Urinary bladder (tissue), 4 donors: ENCODE data around the gene TMEM229B. TPM values are rescaled to one million over a fixed set of nuclear protein-coding genes. Genes with fewer than 3 reads are reported as not detected.

ENCODE experiments used
- DNase-seq: peaks from one replicate; pipeline ENCODE4 v3.0.0-alpha.2; 2015; ENCODE audit errors: extremely low spot score
- H3K27ac ChIP-seq: one replicate; pipeline ENCODE4 v1.5.1; 2013; ENCODE audit warnings: low read depth, mild to moderate bottlenecking, moderate library complexity
- H3K36me3 ChIP-seq: one replicate; pipeline ENCODE4 v1.6.1; 2013; ENCODE audit warnings: mild to moderate bottlenecking, moderate library complexity; ENCODE audit not compliant: insufficient read depth
- H3K4me1 ChIP-seq: one replicate; pipeline ENCODE4 v1.6.1; 2013; ENCODE audit warnings: mild to moderate bottlenecking, moderate library complexity; ENCODE audit not compliant: insufficient read depth
- H3K4me3 ChIP-seq: one replicate; pipeline ENCODE4 v1.5.1; 2013; ENCODE audit warnings: low read depth, low read length
- WGBS: extraction: QIAGEN DNeasy Blood & Tissue Kit; methylation state at CpG from one replicate; pipeline ENCODE4 v1.1.7; 2013; 5-methylcytosine and 5-hydroxymethylcytosine counted together
- polyA plus RNA-seq: library from polyadenylated mRNA; stranded (reverse); fragments of 200-250 nt; gene quantifications from one replicate; pipeline ENCODE4 v1.2.3, GENCODE V29; 2013
- total RNA-seq: library from RNA; depleted of rRNA; stranded (reverse); fragments of >200 nt; gene quantifications from one replicate; pipeline ENCODE4 v1.2.3, GENCODE V29; 2014
- donor health status: healthy with polysubstance abuse.
- donor health status: healthy.

The TMEM229B gene
- total and polyA plus RNA-seq, 2 donors: 3.0 to 4.4 TPM

GRCh38 chr14:67510121-67510520 is 21.6 kb upstream of the TMEM229B start:
- Histone ChIP-seq H3K36me3 (no peaks in the 10 kb centered on the region), H3K4me1 (no peaks in the 10 kb centered on the region), H3K4me3 (no peak overlapping the region), H3K27ac (no peak overlapping the region)
- DNase-seq: no peak
- WGBS: 48% methylated on average over 2 of the region's 2 CpGs

- WGBS: 59% methylated on average over 3 of the region's 3 CpGs
- no peak overlapping the region for H3K4me3 ChIP-seq
- no peaks in the 10 kb centered on the region for H3K4me1 ChIP-seq
- no peaks in the 10 kb centered on the region for H3K36me3 ChIP-seq
- H3K27ac ChIP-seq: no peak overlapping the region
- no peak for DNase-seq
Measured at GRCh38 chr14:67508956-67509355, 20.4 kb upstream of the TMEM229B start.

- Histone ChIP-seq H3K4me3 (no peak overlapping the region), H3K27ac (no peak overlapping the region), H3K36me3 (no peaks in the 10 kb centered on the region), H3K4me1 (no peaks in the 10 kb centered on the region)
- 65% methylated on average over 1 of the region's 1 CpG for WGBS
- no peak for DNase-seq
Measured at GRCh38 chr14:67505254-67505653, 16.7 kb upstream of the TMEM229B start.

DNA sequence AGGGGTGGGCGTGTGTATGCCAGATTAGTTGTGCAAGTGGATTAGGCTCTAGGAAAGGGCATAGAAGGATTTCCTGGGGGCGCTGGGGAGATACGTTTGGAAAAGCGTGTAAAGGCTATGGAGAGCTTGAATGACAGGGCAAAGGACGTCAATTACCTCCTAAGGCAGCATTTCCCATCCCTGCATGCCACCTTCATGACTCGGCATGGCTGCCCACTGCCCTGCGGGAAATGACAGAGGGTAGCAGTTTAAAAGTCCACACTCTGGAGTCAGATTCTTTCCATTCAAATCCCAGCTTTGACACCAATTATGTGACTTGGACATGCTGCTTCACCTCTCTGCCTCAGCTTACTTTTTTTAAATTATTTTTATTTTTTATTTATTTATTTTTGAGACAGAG is 14.8 kb upstream of the TMEM229B start:
- 71% methylated on average over 7 of the region's 7 CpGs for WGBS
- Histone ChIP-seq H3K4me3 (no peak overlapping the region), H3K36me3 (no peaks in the 10 kb centered on the region), H3K4me1 (no peaks in the 10 kb centered on the region), H3K27ac (no peak overlapping the region)
- no peak for DNase-seq

GRCh38 chr14:67502867-67503266 is 14.3 kb upstream of the TMEM229B start:
- Histone ChIP-seq H3K4me1 (no peaks in the 10 kb centered on the region), H3K27ac (no peak overlapping the region), H3K36me3 (no peaks in the 10 kb centered on the region), H3K4me3 (no peak overlapping the region)
- WGBS: 55% methylated on average over 6 of the region's 6 CpGs
- DNase-seq: no peak

GRCh38 chr14:67501670-67502069 is 13.1 kb upstream of the TMEM229B start:
- H3K36me3 ChIP-seq: no peaks in the 10 kb centered on the region
- H3K4me3 ChIP-seq: no peak overlapping the region
- DNase-seq: no peak
- H3K27ac ChIP-seq: no peak overlapping the region
- H3K4me1 ChIP-seq: no peaks in the 10 kb centered on the region
- WGBS: 67% methylated on average over 4 of the region's 4 CpGs

DNA sequence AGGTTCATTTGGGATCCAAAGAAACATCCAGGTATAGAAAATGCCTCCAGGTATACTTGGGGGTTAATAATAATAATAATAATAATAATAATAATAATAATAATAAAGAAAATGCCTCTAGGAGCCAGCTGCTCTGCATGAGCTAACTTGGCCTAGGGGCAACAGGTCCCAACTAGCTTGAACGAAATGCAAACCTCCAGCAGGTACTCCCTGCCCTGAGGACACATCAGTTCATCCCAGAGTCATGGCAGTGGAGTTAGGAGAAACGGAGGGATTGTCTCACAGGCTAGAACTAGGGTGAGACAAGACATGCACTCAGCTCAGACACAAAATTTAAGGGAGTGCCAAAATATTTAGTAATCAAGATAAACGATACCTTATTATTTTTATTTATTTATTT is 12.5 kb upstream of the TMEM229B start:
- no peak overlapping the region for H3K27ac ChIP-seq
- H3K36me3 ChIP-seq: no peaks in the 10 kb centered on the region
- H3K4me1 ChIP-seq: no peaks in the 10 kb centered on the region
- 77% methylated on average over 3 of the region's 3 CpGs for WGBS
- no peak for DNase-seq
- H3K4me3 ChIP-seq: no peak overlapping the region

GRCh38 chr14:67497716-67498115 is 9.2 kb upstream of the TMEM229B start:
- no peak overlapping the region for H3K27ac ChIP-seq
- H3K4me3 ChIP-seq: no peak overlapping the region
- 91% methylated on average over 4 of the region's 4 CpGs for WGBS
- DNase-seq: no peak
- H3K36me3 ChIP-seq: no peaks in the 10 kb centered on the region
- no peaks in the 10 kb centered on the region for H3K4me1 ChIP-seq

GRCh38 chr14:67497216-67497615 is 8.7 kb upstream of the TMEM229B start:
- no peak for DNase-seq
- H3K27ac ChIP-seq: no peak overlapping the region
- WGBS: 83% methylated on average over 13 of the region's 13 CpGs
- no peak overlapping the region for H3K4me3 ChIP-seq
- no peaks in the 10 kb centered on the region for H3K36me3 ChIP-seq
- H3K4me1 ChIP-seq: no peaks in the 10 kb centered on the region

GRCh38 chr14:67495827-67496226 is 7.3 kb upstream of the TMEM229B start:
- Histone ChIP-seq H3K4me1 (no peaks in the 10 kb centered on the region), H3K4me3 (no peak overlapping the region), H3K36me3 (no peaks in the 10 kb centered on the region), H3K27ac (no peak overlapping the region)
- DNase-seq: no peak
- WGBS: 99% methylated on average over 1 of the region's 1 CpG

DNA sequence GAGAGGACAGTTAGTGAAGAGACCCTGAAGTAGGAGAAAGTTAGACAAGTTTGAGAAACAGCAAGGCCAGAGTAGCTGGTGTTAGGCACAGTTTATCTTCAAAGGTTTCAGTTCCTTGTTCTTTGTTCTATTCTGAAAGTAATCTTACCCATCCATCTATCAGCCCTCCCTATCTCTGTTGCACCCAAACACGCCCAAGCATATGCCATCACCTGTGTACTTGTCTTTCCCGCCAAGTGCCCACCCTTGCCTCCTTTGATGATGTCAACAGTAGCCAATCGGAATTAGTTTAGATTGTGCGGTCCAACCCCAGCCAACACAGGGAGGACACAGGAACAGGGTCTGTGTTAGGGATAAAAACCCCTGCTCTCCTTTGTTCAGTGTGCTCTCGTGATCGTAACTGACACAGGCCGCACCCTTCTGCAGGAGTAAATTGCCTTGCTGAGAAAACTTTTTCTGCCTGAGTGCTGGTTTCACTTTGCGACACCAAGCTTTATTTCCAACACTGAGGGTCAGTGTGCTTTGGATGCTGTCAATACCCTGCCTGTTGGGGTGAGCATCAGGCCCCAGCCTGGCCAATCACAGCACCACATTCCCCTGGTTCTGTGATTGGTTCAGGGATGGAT is 4.7 kb upstream of the TMEM229B start:
- Histone ChIP-seq H3K27ac (no peak overlapping the region), H3K4me3 (no peak overlapping the region), H3K4me1 (no peaks in the 10 kb centered on the region), H3K36me3 (no peaks in the 10 kb centered on the region)
- no peak for DNase-seq
- 92% methylated on average over 8 of the region's 8 CpGs for WGBS

GRCh38 chr14:67492538-67492937 is 4.0 kb upstream of the TMEM229B start:
- no peaks in the 10 kb centered on the region for H3K4me1 ChIP-seq
- 89% methylated on average over 3 of the region's 3 CpGs for WGBS
- H3K36me3 ChIP-seq: no peaks in the 10 kb centered on the region
- no peak overlapping the region for H3K27ac ChIP-seq
- DNase-seq: no peak
- no peak overlapping the region for H3K4me3 ChIP-seq

DNA sequence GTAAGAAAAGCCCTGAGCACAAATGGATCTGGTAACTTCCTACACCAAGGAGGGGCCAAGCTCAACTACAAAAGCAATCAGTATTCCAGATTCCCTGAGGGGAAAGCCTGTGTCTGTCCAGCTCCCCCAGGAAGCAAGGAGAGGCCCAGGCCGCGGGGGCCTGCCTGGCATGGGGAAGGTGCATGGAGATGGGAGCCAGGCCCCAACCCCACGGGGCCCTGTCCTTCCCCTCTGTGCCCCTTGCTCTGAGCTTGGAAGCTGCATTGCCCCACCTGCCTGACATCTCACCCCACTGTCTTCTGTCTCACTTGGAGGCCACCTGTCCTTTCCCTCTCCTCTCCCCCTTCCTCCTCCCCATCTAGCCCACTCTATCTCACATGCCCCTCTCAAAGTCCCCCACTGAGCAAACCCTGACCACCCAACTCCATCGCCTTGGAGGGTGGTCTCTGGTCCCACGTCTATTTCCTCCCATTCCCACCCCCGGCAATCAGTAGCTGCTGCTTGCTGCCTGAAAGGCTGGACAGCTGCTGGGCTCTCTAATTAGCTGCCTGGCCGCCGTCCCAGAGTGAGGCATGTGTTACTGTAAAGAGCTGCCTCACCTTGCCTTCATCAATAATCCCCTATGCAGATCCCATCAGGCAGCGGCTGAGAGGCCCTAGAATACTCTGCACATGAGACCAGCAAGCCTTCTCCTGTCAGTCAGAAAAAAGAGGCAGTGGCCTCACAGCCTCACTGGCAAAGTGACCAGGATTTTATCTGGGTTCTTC is 3.4 kb upstream of the TMEM229B start:
- Histone ChIP-seq H3K36me3 (no peaks in the 10 kb centered on the region), H3K4me3 (no peak overlapping the region), H3K4me1 (no peaks in the 10 kb centered on the region), H3K27ac (no peak overlapping the region)
- DNase-seq: no peak
- WGBS: 55% methylated on average over 9 of the region's 9 CpGs

- Histone ChIP-seq H3K4me3 (no peak overlapping the region), H3K4me1 (no peaks in the 10 kb centered on the region), H3K27ac (no peak overlapping the region), H3K36me3 (no peaks in the 10 kb centered on the region)
- no peak for DNase-seq
- 91% methylated on average over 3 of the region's 3 CpGs for WGBS
Measured at GRCh38 chr14:67491285-67491684, 2.8 kb upstream of the TMEM229B start.
